OCI-LY1 (cell line): ENCODE data around the gene PRSS2.

Experiments used
- H2AFZ ChIP-seq: fragments of 200-600 bp; sonication (generic), shearing (Covaris generic); 2 replicates; pipeline ENCODE4 v1.6.0; 2014; ENCODE audit warnings: antibody characterized with exemption, mild to moderate bottlenecking, low read length
- H3F3A ChIP-seq: fragments of 200-600 bp; sonication (generic), shearing (Covaris generic); 2 replicates; pipeline ENCODE4 v1.6.0; 2014; ENCODE audit warnings: mild to moderate bottlenecking, antibody characterized with exemption, low read length, moderate library complexity; ENCODE audit not compliant: insufficient read depth
- H3K27ac ChIP-seq: fragments of 200-600 bp; sonication (generic); 2 replicates; pipeline ENCODE4 v1.5.1; 2014; ENCODE audit warnings: low read length, mixed run types, mild to moderate bottlenecking, low read depth; ENCODE audit not compliant: poor library complexity, severe bottlenecking
- H3K27me3 ChIP-seq: fragments of 200-600 bp; sonication (generic); 2 replicates; pipeline ENCODE4 v1.6.0; 2014; ENCODE audit warnings: antibody characterized with exemption, mild to moderate bottlenecking, low read length, moderate library complexity; ENCODE audit not compliant: insufficient read depth
- H3K36me3 ChIP-seq: fragments of 200-600 bp; sonication (generic); 2 replicates; pipeline ENCODE4 v1.6.1; 2014; ENCODE audit warnings: mild to moderate bottlenecking, antibody characterized with exemption, low read length, moderate library complexity, mixed read lengths; ENCODE audit not compliant: insufficient read depth
- H3K4me1 ChIP-seq: fragments of 200-600 bp; sonication (generic); 2 replicates; pipeline ENCODE4 v1.5.1; 2014; ENCODE audit warnings: mild to moderate bottlenecking, low read length, moderate library complexity; ENCODE audit not compliant: insufficient read depth, severe bottlenecking
- H3K4me2 ChIP-seq: fragments of 200-600 bp; sonication (generic), shearing (Covaris generic); 2 replicates; pipeline ENCODE4 v1.6.1; 2014; ENCODE audit warnings: low read length
- H3K4me3 ChIP-seq: fragments of 200-600 bp; sonication (generic); 2 replicates; pipeline ENCODE4 v1.5.1; 2014; ENCODE audit warnings: low read length, low read depth, mild to moderate bottlenecking, mixed read lengths; ENCODE audit not compliant: poor library complexity, severe bottlenecking
- H3K79me2 ChIP-seq: fragments of 200-600 bp; shearing (Covaris generic); 2 replicates; pipeline ENCODE4 v1.6.1; 2016; ENCODE audit warnings: mixed run types, low read length, mixed read lengths; ENCODE audit not compliant: insufficient read depth
- H3K9ac ChIP-seq: fragments of 200-600 bp; sonication (generic), shearing (Covaris generic); 2 replicates; pipeline ENCODE4 v1.6.1; 2014; ENCODE audit warnings: mild to moderate bottlenecking, low read length, mixed read lengths
- H3K9me2 ChIP-seq: fragments of 200-600 bp; sonication (generic), shearing (Covaris generic); 2 replicates; pipeline ENCODE4 v1.6.1; 2014; ENCODE audit warnings: low read depth, mild to moderate bottlenecking, low read length, mixed read lengths
- H3K9me3 ChIP-seq: fragments of 200-600 bp; shearing (Covaris generic); 2 replicates; pipeline ENCODE4 v1.6.1; 2014; ENCODE audit warnings: low read length, mixed read lengths
- H4K20me1 ChIP-seq: fragments of 200-600 bp; sonication (generic), shearing (Covaris generic); 2 replicates; pipeline ENCODE4 v1.6.0; 2016; ENCODE audit warnings: mild to moderate bottlenecking, low read length; ENCODE audit not compliant: insufficient read depth
- EZH2 ChIP-seq: fragments of 200-600 bp; sonication (generic), shearing (Covaris generic); IDR thresholded peaks from 2 replicates; pipeline ENCODE4 v1.8.0; 2017; ENCODE audit warnings: borderline replicate concordance, mixed run types, mild to moderate bottlenecking, antibody characterized with exemption, low read length, moderate library complexity, mixed read lengths
- TF ChIP-seq, protein P1 (sequence below): fragments of 200-600 bp; sonication (generic), shearing (Covaris generic); IDR thresholded peaks from 2 replicates; pipeline ENCODE4 v1.5.1; 2017; ENCODE audit warnings: mild to moderate bottlenecking, antibody characterized with exemption, low read length, moderate library complexity, mixed read lengths

Gene PRSS2

GRCh38 chr7:142784716-142785115, 13.9 kb downstream of the PRSS2 start:
- Histone ChIP-seq H4K20me1 (no peaks in the 10 kb centered on the region), H3K9me3 (no peaks in the 10 kb centered on the region), H3K27ac (peak overlapping the region; percentile 62), H3K36me3 (no peaks in the 10 kb centered on the region), H3K4me2 (no peak overlapping the region), H3F3A (no peaks in the 10 kb centered on the region), H3K9ac (no peak overlapping the region), H3K27me3 (peaks cover 3% of the 10 kb centered on the region; the same call in 1 of the 2 replicates), H2AFZ (no peak overlapping the region), H3K9me2 (no peaks in the 10 kb centered on the region), H3K4me3 (no peak overlapping the region), H3K4me1 (peaks cover 58% of the 10 kb centered on the region), H3K79me2 (no peaks in the 10 kb centered on the region)
- TF ChIP-seq, protein P1, sequence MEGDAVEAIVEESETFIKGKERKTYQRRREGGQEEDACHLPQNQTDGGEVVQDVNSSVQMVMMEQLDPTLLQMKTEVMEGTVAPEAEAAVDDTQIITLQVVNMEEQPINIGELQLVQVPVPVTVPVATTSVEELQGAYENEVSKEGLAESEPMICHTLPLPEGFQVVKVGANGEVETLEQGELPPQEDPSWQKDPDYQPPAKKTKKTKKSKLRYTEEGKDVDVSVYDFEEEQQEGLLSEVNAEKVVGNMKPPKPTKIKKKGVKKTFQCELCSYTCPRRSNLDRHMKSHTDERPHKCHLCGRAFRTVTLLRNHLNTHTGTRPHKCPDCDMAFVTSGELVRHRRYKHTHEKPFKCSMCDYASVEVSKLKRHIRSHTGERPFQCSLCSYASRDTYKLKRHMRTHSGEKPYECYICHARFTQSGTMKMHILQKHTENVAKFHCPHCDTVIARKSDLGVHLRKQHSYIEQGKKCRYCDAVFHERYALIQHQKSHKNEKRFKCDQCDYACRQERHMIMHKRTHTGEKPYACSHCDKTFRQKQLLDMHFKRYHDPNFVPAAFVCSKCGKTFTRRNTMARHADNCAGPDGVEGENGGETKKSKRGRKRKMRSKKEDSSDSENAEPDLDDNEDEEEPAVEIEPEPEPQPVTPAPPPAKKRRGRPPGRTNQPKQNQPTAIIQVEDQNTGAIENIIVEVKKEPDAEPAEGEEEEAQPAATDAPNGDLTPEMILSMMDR = no peak
- TF ChIP-seq EZH2 = no peak

DNA sequence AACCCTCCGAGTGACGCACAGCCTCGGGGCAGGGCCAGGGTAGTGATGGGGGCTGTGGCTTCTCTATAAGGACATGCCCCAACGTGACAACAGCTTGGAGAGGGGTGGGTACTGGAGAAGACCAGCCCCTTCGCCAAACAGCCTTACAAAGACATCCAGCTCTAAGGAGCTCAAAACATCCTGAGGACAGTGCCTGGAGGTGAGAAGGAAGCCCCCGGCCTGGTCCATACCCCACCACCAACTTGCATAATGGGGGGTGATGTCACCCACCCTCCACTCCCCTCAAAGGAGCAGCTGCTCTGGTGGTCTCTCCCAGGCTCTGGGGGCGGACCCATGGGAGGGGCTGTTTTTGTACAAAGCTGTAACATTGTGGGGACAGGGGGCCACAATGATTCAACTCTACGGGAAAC, 15.1 kb downstream of the PRSS2 start:
- H3K9me2 ChIP-seq = no peaks in the 10 kb centered on the region
- H3F3A ChIP-seq = no peaks in the 10 kb centered on the region
- no peaks in the 10 kb centered on the region for H4K20me1 ChIP-seq
- H3K27ac ChIP-seq = peak overlapping the region; percentile 41
- no peak overlapping the region for H3K9ac ChIP-seq
- no peak overlapping the region for H3K4me3 ChIP-seq
- H3K79me2 ChIP-seq = no peaks in the 10 kb centered on the region
- H3K27me3 ChIP-seq = peaks cover 3% of the 10 kb centered on the region; the same call in 1 of the 2 replicates
- H2AFZ ChIP-seq = no peak overlapping the region
- TF ChIP-seq, protein P1 = no peak
- TF ChIP-seq EZH2 = no peak
- no peak overlapping the region for H3K4me2 ChIP-seq
- peaks cover 70% of the 10 kb centered on the region for H3K4me1 ChIP-seq
- no peaks in the 10 kb centered on the region for H3K36me3 ChIP-seq
- no peaks in the 10 kb centered on the region for H3K9me3 ChIP-seq

DNA sequence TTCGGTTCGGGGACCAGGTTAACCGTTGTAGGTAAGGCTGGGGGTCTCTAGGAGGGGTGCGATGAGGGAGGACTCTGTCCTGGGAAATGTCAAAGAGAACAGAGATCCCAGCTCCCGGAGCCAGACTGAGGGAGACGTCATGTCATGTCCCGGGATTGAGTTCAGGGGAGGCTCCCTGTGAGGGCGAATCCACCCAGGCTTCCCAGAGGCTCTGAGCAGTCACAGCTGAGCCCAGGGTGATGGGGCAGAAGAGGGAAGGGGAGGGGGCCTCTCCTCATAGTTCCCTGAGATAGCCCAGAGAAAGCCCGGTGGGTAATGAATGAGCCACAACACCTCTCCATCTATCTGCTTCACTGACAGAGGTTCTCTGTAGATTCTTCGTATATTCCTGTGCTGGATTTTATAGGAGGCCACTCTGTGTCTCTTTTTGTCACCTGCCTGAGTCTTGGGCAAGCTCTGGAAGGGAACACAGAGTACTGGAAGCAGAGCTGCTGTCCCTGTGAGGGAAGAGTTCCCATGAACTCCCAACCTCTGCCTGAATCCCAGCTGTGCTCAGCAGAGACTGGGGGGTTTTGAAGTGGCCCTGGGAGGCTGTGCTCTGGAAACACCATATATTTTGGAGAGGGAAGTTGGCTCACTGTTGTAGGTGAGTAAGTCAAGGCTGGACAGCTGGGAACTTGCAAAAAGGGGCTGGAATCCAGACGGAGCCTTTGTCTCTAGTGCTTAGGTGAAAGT, 16.4 kb downstream of the PRSS2 start:
- no peaks in the 10 kb centered on the region for H4K20me1 ChIP-seq
- H3K4me1 ChIP-seq = peaks cover 71% of the 10 kb centered on the region
- TF ChIP-seq, protein P1 = no peak
- TF ChIP-seq EZH2 = no peak
- no peaks in the 10 kb centered on the region for H3F3A ChIP-seq
- peak overlapping the region; percentile 41 for H3K27ac ChIP-seq
- H3K36me3 ChIP-seq = no peaks in the 10 kb centered on the region
- H3K27me3 ChIP-seq = peaks cover 2% of the 10 kb centered on the region; the same call in 1 of the 2 replicates
- H3K9me3 ChIP-seq = no peaks in the 10 kb centered on the region
- H3K4me3 ChIP-seq = no peak overlapping the region
- H2AFZ ChIP-seq = no peak overlapping the region
- no peaks in the 10 kb centered on the region for H3K9me2 ChIP-seq
- no peak overlapping the region for H3K4me2 ChIP-seq
- H3K79me2 ChIP-seq = no peaks in the 10 kb centered on the region
- no peak overlapping the region for H3K9ac ChIP-seq
